Measurements from ENCODE around the gene LILRA1. TPM values are rescaled to one million over a fixed set of nuclear protein-coding genes. Genes with fewer than 3 reads are reported as not detected.

LILRA1 gene
- not detected in 2 replicates for polyA plus RNA-seq

GRCh38 chr19:54593445-54593844 is at the start of gene LILRA1:
Gene LILRA1 (plus strand): TSS chr19:54593632. CDS start chr19:54594245, 613 bp downstream.

GRCh38 chr19:54573330-54573872 is 20.0 kb upstream of the LILRA1 start, which contains the start of gene LILRA2:
Gene LILRA2 (plus strand): TSS chr19:54573790. CDS start chr19:54573879, 89 bp downstream.

GRCh38 chr19:54630262-54630661 is 36.8 kb downstream of the LILRA1 start, which contains the start of gene LILRB1:
Gene LILRB1 (plus strand): TSS chr19:54630484. CDS start chr19:54631074, 590 bp downstream.

Other genes with a start within 250 kb of the LILRA1 start
- gene LAIR1, start 228.7 kb upstream of the LILRA1 start, polyA plus RNA-seq, result not detected in 2 replicates
- gene TTYH1, start 178.2 kb upstream of the LILRA1 start, polyA plus RNA-seq, result 38.1 and 45.6 TPM in 2 replicates
- gene LENG8, start 144.4 kb upstream of the LILRA1 start, polyA plus RNA-seq, result 3.1 and 4.7 TPM in 2 replicates
- gene LENG9, start 129.9 kb upstream of the LILRA1 start, polyA plus RNA-seq, result 1.9 TPM in 2 replicates
- gene CDC42EP5, start 120.3 kb upstream of the LILRA1 start, polyA plus RNA-seq, result not detected in 2 replicates
- not detected in 2 replicates for gene LAIR2, start 90.8 kb upstream of the LILRA1 start, polyA plus RNA-seq
- gene LILRA2, start 19.8 kb upstream of the LILRA1 start, polyA plus RNA-seq, result not detected in 2 replicates
- not detected in 2 replicates for gene LILRB1, start 36.9 kb downstream of the LILRA1 start, polyA plus RNA-seq
- gene LILRB4, start 69.4 kb downstream of the LILRA1 start, polyA plus RNA-seq, result not detected in 2 replicates
- gene KIR3DL3, start 130.8 kb downstream of the LILRA1 start, polyA plus RNA-seq, result not detected in 2 replicates
- not detected in 2 replicates for gene KIR2DL3, start 144.9 kb downstream of the LILRA1 start, polyA plus RNA-seq
- gene KIR2DL1, start 176.2 kb downstream of the LILRA1 start, polyA plus RNA-seq, result not detected in 2 replicates
- not detected in 2 replicates for gene KIR2DL4, start 210.0 kb downstream of the LILRA1 start, polyA plus RNA-seq
- not detected in 2 replicates for gene KIR3DL1, start 222.8 kb downstream of the LILRA1 start, polyA plus RNA-seq
- not detected in 2 replicates for gene KIR2DS4, start 239.0 kb downstream of the LILRA1 start, polyA plus RNA-seq

Measured in Purkinje cell (primary cell).